Measurements from ENCODE around the gene NLK. TPM values are rescaled to one million over a fixed set of nuclear protein-coding genes. Genes with fewer than 3 reads are reported as not detected.

The NLK gene
- total and polyA plus RNA-seq, 2 donors (not counting 3 experiments of a cell fraction or from before 2014, with no cell fraction given) = 23.8 to 34.2 TPM

DNA sequence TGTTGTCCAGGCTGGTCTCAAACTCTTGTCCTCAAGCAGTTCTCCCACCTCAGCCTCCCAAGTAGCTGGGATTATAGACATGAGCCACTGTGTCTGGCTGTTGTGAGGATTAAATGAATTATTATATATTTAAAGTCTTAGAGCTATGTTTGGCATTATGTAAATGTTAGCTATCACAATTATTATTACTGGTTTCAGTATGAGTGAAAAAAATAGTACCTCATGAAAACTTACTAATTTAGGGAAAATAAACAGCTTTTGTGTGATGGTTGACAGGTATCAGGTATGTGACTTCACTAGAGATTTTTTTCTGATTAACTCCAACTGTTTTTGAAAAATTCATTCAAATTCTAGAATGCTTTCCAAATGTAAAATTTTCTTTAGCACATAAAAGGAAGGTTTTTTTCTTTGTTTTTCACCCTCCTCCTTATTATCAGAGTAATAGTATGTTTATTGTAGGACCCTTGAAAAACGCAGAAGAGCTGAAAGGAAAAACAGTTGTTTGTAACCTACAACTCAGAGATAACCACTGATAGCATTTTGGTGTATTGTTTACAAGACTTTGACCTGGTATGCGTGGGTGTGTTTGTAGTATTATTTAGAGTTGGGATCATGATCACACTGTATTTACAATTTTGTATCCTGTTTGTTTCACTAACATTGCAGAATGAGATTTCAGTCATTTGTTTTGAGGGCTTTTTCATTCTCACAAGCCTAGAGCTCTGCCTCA lies 13.2 kb downstream of the NLK start:
- Histone ChIP-seq H3K4me3 (replicated peaks in 1 of 3; ENCODE audit: insufficient read depth in 1 of 3, low read depth in 1 of 3, low read length in 3 of 3) (no peak overlapping the region), H2AFZ (ENCODE audit: low read depth, low read length) (no peak overlapping the region), H3K27me3 (ENCODE audit: control insufficient read depth in 2 of 2, insufficient read depth in 2 of 2, low read length in 2 of 2) (no peaks in the 10 kb centered on the region), H3K79me2 (ENCODE audit: control insufficient read depth, insufficient read depth, low read length) (peaks cover 85% of the 10 kb centered on the region), H3K36me3 (ENCODE audit: control insufficient read depth in 2 of 2, extremely low read depth in 1 of 2, insufficient read depth in 2 of 2, low read length in 2 of 2) (no peaks in the 10 kb centered on the region), H3K9ac (replicated peaks; ENCODE audit: extremely low read depth, insufficient read depth, low read length) (no peak overlapping the region), H3K9me3 (replicated peaks; ENCODE audit: control insufficient read depth, insufficient read depth, low read length) (no peaks in the 10 kb centered on the region), H3K27ac (ENCODE audit: insufficient read depth, low read depth, low read length) (no peak overlapping the region), H3K4me1 (ENCODE audit: control insufficient read depth, extremely low read depth, insufficient read depth, low read length) (no peaks in the 10 kb centered on the region), H3K9me1 (replicated peaks; ENCODE audit: control insufficient read depth, extremely low read depth, insufficient read depth, low read length) (peaks cover 2% of the 10 kb centered on the region), H3K4me2 (ENCODE audit: insufficient read depth, low read length) (no peak overlapping the region), H4K20me1 (replicated peaks; ENCODE audit: control insufficient read depth, extremely low read depth, insufficient read depth, low read length) (peaks cover 6% of the 10 kb centered on the region)
- ChIA-PET CTCF (interaction anchor here (0.8 to 2.4 kb wide), 3 partner anchors 10 to 162 kb away, joined by 3 to 7 read pairs (median 3); no protein-coding TSS in a partner anchor), POLR2A (no interaction called here)
- no TSS peak for BruUV-seq (replicated peaks)
- FAIRE-seq = no peak
- dilution Hi-C loops (cut with MboI; ENCODE audit: extremely low pct_ligation_motif_present, low sequenced_read_pairs) = no loop called here
- no peak for DNase-seq (ENCODE audit: low read depth, low spot score)
- intact Hi-C loops (cut with micrococcal nuclease) = no loop called here
- TF ChIP-seq EZH2 (IDR thresholded peaks at IDR 0.05; ENCODE audit: borderline replicate concordance, low read depth, low read length, severe bottlenecking) (no peak), GATA2 (IDR thresholded peaks at IDR 0.05; ENCODE audit: insufficient read depth, insufficient read length, low read depth, low read length) (no peak), JUN (IDR thresholded peaks at IDR 0.05; ENCODE audit: borderline replicate concordance, insufficient read depth, insufficient read length, low read depth) (no peak), POLR2A (IDR thresholded peaks at IDR 0.05; ENCODE audit: low read depth, low read length) (no peak), MYC (IDR thresholded peaks at IDR 0.05; ENCODE audit: low read depth, low read length) (no peak), FOS (IDR thresholded peaks at IDR 0.05; ENCODE audit: borderline replicate concordance, insufficient read depth, low read length) (no peak), POLR2AphosphoS5 (IDR thresholded peaks at IDR 0.05; ENCODE audit: insufficient read depth, low read depth, low read length) (no peak)
- TF ChIP-seq, protein P1, sequence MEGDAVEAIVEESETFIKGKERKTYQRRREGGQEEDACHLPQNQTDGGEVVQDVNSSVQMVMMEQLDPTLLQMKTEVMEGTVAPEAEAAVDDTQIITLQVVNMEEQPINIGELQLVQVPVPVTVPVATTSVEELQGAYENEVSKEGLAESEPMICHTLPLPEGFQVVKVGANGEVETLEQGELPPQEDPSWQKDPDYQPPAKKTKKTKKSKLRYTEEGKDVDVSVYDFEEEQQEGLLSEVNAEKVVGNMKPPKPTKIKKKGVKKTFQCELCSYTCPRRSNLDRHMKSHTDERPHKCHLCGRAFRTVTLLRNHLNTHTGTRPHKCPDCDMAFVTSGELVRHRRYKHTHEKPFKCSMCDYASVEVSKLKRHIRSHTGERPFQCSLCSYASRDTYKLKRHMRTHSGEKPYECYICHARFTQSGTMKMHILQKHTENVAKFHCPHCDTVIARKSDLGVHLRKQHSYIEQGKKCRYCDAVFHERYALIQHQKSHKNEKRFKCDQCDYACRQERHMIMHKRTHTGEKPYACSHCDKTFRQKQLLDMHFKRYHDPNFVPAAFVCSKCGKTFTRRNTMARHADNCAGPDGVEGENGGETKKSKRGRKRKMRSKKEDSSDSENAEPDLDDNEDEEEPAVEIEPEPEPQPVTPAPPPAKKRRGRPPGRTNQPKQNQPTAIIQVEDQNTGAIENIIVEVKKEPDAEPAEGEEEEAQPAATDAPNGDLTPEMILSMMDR (IDR thresholded peaks at IDR 0.05; ENCODE audit: extremely low read depth in 1 of 2, insufficient read depth in 1 of 2, low read depth in 1 of 2, low read length in 2 of 2) = no peak
- TF ChIP-seq, protein P2, sequence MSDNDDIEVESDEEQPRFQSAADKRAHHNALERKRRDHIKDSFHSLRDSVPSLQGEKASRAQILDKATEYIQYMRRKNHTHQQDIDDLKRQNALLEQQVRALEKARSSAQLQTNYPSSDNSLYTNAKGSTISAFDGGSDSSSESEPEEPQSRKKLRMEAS (IDR thresholded peaks at IDR 0.05; ENCODE audit: insufficient read depth, insufficient read length) = no peak

All from endothelial cell of umbilical vein (primary cell).